Transverse colon (tissue), 4 donors: ENCODE data around the gene ELSPBP1. TPM values are rescaled to one million over a fixed set of nuclear protein-coding genes. Genes with fewer than 3 reads are reported as not detected.

ENCODE experiments used
- DNase-seq: peaks from one replicate; pipeline ENCODE4 v3.0.0-alpha.2; 2019
- H3K27ac ChIP-seq, 4 donors: fragments of 200-600 bp; sonication (generic); 2 replicates each; pipeline ENCODE4 v1.5.1; 2016 to 2018; ENCODE audit warnings: inconsistent platforms in 4 of 4
- H3K27me3 ChIP-seq: fragments of 200-600 bp; sonication (generic); 2 replicates; pipeline ENCODE4 v1.5.1; 2017; ENCODE audit warnings: inconsistent platforms
- H3K36me3 ChIP-seq, 4 donors: fragments of 200-600 bp; sonication (generic); 2 replicates each; pipeline ENCODE4 v1.5.1; 2017 to 2019; ENCODE audit warnings: inconsistent platforms in 4 of 4
- H3K4me1 ChIP-seq, 4 donors: fragments of 200-600 bp; sonication (generic); 2 replicates each; pipeline ENCODE4 v1.5.1; 2017 to 2020; ENCODE audit warnings: inconsistent platforms in 4 of 4
- H3K4me3 ChIP-seq, 4 donors: fragments of 200-600 bp; sonication (generic); 1 replicate in 1 of 4; 2 replicates in 3 of 4; pipeline versions ENCODE4 v1.5.1 to v1.6.1; 2017 to 2019; ENCODE audit warnings: inconsistent platforms in 4 of 4
- H3K9me3 ChIP-seq, 2 donors: fragments of 200-600 bp; sonication (generic); 2 replicates each; pipeline ENCODE4 v1.5.1; 2017 to 2019; ENCODE audit warnings: inconsistent platforms in 2 of 2
- CTCF ChIP-seq, 5 experiments: fragments of 200-600 bp in 3 of 5; fragments of 450-650 bp in 2 of 5; sonication (generic) in 3 of 5; IDR thresholded peaks; 1 replicate in 2 of 5; 2 replicates in 3 of 5; pipeline ENCODE4 v1.5.1; 2016 to 2017; ENCODE audit warnings: antibody characterized with exemption in 5 of 5, inconsistent platforms in 3 of 5, mild to moderate bottlenecking in 2 of 5, moderate library complexity in 1 of 5
- EP300 ChIP-seq: sonication (generic); formaldehyde crosslinking; IDR thresholded peaks from one replicate; pipeline ENCODE4 v1.6.1; 2017; ENCODE audit warnings: antibody characterized with exemption, low read depth
- POLR2A ChIP-seq: fragments of 450-650 bp; IDR thresholded peaks from one replicate; pipeline ENCODE4 v1.6.1; 2016; ENCODE audit warnings: antibody characterized with exemption, mild to moderate bottlenecking, moderate library complexity
- POLR2AphosphoS5 ChIP-seq, 3 donors: sonication (generic); formaldehyde crosslinking; IDR thresholded peaks; one replicate each; pipeline ENCODE4 v1.6.1; 2016; ENCODE audit warnings: antibody characterized with exemption in 3 of 3
- WGBS, 2 donors: methylation state at CpG; one replicate each; pipeline ENCODE4 v1.1.5; 2018; ENCODE audit warnings: low coverage in 1 of 2; 5-methylcytosine and 5-hydroxymethylcytosine counted together
- in situ Hi-C, 4 donors: fragments of 200-750 bp; cut with MboI; loops; one replicate each; pipeline versions ENCODE4 v1.15.0 to v1.15.1; 2017; ENCODE audit warnings: low sequenced_read_pairs in 3 of 4, low pct_ligation_motif_present in 1 of 4, low pct_unique_long_range_greater_than_20kb in 1 of 4
- intact Hi-C: fragments of 100-400 bp; cut with DNase I; formaldehyde crosslinking; loops from one replicate; pipeline ENCODE4 v1.15.1; 2023; ENCODE audit warnings: low total_unique reads
- total RNA-seq, 4 donors: library from RNA; depleted of rRNA; stranded (reverse); fragments of >200 nt; gene quantifications; one replicate each; pipeline ENCODE4 v1.1.0, GENCODE V29; 2016

The ELSPBP1 gene
- total RNA-seq, 4 donors from 2014 or later: not detected

GRCh38 chr19:48036765-48037164 is 42.3 kb downstream of the ELSPBP1 start:
- H3K4me3 ChIP-seq: no peak overlapping the region
- H3K27ac ChIP-seq: no peak overlapping the region
- DNase-seq: no peak
- 90 to 93% methylated on average over 2 of the region's 2 CpGs for WGBS, 2 donors
- TF ChIP-seq POLR2AphosphoS5 (IDR thresholded peaks at IDR 0.05): no peak
- no peak for TF ChIP-seq EP300
- TF ChIP-seq POLR2A: no peak
- no peak for TF ChIP-seq CTCF (IDR thresholded peaks at IDR 0.05)
- peaks cover 5% of the 10 kb centered on the region in 2 donors for H3K9me3 ChIP-seq
- in situ Hi-C loops: no loop called here
- H3K27me3 ChIP-seq: peaks cover 5% of the 10 kb centered on the region
- no peaks in the 10 kb centered on the region for H3K36me3 ChIP-seq
- intact Hi-C loops: no loop called here
- no peaks in the 10 kb centered on the region for H3K4me1 ChIP-seq

GRCh38 chr19:48041877-48042580 is 47.6 kb downstream of the ELSPBP1 start:
- Histone ChIP-seq H3K4me1 (no peaks in the 10 kb centered on the region), H3K27me3 (peaks cover 15% of the 10 kb centered on the region), H3K27ac (no peak overlapping the region), H3K4me3 (no peak overlapping the region), H3K9me3 (peaks cover 0 to under 1% of the 10 kb centered on the region in 2 donors), H3K36me3 (no peaks in the 10 kb centered on the region)
- DNase-seq: no peak
- in situ Hi-C loops: no loop called here
- no peak for TF ChIP-seq CTCF (IDR thresholded peaks at IDR 0.05)
- TF ChIP-seq POLR2AphosphoS5 (IDR thresholded peaks at IDR 0.05): no peak
- TF ChIP-seq POLR2A: no peak
- no peak for TF ChIP-seq EP300
- 44 to 47% methylated on average over 2 of the region's 2 CpGs for WGBS, 2 donors
- intact Hi-C loops: no loop called here

- Histone ChIP-seq H3K9me3 (no peaks in the 10 kb centered on the region), H3K4me1 (no peaks in the 10 kb centered on the region), H3K36me3 (no peaks in the 10 kb centered on the region), H3K27me3 (peaks cover 15% of the 10 kb centered on the region), H3K4me3 (no peak within 1 kb of the TSS), H3K27ac (no peak within 1 kb of the TSS)
- no peak for DNase-seq
- WGBS, 2 donors: 78 to 81% methylated on average over 3 to 10 of the region's 10 CpGs
- TF ChIP-seq EP300 (no peak), POLR2A (no peak), CTCF (IDR thresholded peaks at IDR 0.05) (no peak), POLR2AphosphoS5 (IDR thresholded peaks at IDR 0.05) (no peak)
- intact Hi-C loops (no loop called here), in situ Hi-C loops (no loop called here)
Observed at GRCh38 chr19:48043675-48044258, 49.3 kb downstream of the ELSPBP1 start, which contains the start of gene CABP5. TSS of gene CABP5 (minus strand) at chr19:48044079. CDS start at chr19:48043922, 157 bp downstream.

- Histone ChIP-seq H3K4me3 (no peak overlapping the region), H3K4me1 (no peaks in the 10 kb centered on the region), H3K36me3 (no peaks in the 10 kb centered on the region), H3K27me3 (peaks cover 15% of the 10 kb centered on the region), H3K27ac (no peak overlapping the region), H3K9me3 (no peaks in the 10 kb centered on the region)
- 76 to 81% methylated on average over 3 to 5 of the region's 5 CpGs for WGBS, 2 donors
- DNase-seq: no peak
- in situ Hi-C loops (no loop called here), intact Hi-C loops (no loop called here)
- TF ChIP-seq EP300 (no peak), CTCF (IDR thresholded peaks at IDR 0.05) (no peak), POLR2A (no peak), POLR2AphosphoS5 (IDR thresholded peaks at IDR 0.05) (no peak)
Observed at GRCh38 chr19:48044561-48044960, 50.1 kb downstream of the ELSPBP1 start.
